H54 (cell line): ENCODE measurements around the gene TBC1D5.

Source experiments
- DNase-seq: peaks from one replicate; pipeline ENCODE4 v3.0.0; 2011; ENCODE audit warnings: low spot score, mixed read lengths; ENCODE audit not compliant: insufficient read length
- FAIRE-seq: peaks from 3 replicates; lab custom pipeline; 2011; peaks lifted over from hg19 to GRCh38; lab: Jason Lieb, UNC
- POLR2A ChIP-seq: IDR thresholded peaks from 2 replicates; pipeline ENCODE4 v1.6.1; 2011; ENCODE audit warnings: low read depth, mild to moderate bottlenecking, low read length

Gene TBC1D5

DNA sequence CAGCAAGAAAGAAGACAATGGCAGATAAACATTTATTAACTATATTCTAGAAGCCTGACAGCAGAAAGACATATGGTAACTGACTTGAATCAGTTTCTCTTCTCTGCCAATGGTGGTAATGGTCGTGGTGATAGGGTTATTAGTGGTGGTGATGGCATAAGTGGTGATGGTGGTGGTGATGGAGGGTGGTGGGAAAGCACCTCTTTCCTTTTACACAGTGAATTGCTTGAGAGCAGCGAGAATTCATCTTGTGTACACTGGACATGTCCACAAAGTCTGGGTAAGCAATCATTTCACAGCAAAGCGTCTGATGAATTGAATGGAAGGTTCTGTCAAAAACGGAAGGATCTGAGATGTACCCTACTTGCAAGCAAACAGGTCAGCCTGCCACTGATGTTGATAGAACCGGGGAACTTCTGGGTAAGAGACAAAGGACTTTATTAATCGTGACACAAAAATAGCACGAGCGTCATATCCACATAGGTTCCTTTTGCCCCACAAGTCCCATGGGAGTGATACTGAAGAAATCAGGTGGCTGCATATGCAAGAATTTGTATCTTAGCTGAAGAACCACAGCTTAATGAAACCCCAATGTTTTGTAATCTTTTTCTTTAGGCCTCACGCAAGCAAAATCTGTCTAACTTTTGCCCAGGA, 23.5 kb upstream of the TBC1D5 start:
- no peak for FAIRE-seq
- TF ChIP-seq POLR2A: no peak
- DNase-seq: no peak

DNA sequence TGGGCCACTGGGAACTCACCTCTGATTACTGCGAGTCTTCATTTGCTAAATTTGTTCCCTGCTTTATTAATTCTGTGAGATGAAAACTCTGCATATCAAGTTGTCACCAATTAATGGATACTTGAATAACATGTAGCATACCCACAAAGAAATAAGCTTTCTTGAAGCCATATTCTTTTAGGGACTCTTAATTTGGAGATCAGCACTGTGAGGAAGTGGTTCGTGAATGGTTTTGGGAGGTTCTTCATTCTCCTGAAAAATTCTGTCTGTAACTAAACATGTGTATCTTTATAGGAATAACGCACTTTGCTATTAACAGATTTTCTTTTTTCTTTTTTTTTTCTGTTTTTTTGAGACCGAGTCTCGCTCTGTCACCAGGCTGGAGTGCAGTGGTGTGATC, 19.1 kb upstream of the TBC1D5 start:
- no peak for TF ChIP-seq POLR2A
- no peak for DNase-seq
- no peak for FAIRE-seq

DNA sequence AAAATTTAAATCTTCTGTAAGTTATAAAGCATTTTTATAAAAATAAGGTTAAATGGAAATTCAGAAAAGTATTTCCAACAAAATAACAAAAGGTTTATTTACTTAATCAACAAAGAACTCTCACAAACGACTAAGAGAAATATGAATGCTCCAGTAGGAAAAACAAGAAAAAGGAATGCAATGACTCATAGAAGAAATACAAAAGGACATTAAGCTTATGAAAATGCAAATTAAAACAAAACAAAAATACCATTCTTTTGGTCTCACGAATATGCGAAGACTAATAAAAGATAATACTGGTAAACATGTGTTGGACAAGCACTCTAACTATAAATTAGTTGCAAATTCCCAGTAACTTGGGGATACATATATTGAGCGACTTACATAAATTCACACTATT, 17.5 kb upstream of the TBC1D5 start:
- TF ChIP-seq POLR2A: no peak
- DNase-seq (no peak), FAIRE-seq (no peak)

DNA sequence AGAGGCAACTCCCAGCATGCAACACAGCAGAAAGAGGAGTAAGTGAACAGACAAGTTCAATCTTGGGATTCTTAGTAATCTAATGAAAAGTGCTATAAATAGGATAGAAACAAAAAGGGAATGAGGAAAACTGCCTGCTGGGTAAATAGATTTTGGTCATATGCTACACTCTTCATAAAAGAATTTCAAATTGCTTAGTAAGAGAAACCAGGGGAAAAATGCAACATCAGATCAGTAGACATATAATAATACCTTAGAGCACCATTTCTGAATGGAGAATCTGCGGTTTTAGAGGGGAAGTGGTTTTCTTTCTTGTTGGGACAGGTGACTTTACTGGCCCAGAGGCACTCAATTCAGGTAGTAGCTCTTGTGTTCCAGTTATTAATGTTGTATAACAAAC, 13.4 kb upstream of the TBC1D5 start:
- no peak for TF ChIP-seq POLR2A
- FAIRE-seq (no peak), DNase-seq (no peak)

DNA sequence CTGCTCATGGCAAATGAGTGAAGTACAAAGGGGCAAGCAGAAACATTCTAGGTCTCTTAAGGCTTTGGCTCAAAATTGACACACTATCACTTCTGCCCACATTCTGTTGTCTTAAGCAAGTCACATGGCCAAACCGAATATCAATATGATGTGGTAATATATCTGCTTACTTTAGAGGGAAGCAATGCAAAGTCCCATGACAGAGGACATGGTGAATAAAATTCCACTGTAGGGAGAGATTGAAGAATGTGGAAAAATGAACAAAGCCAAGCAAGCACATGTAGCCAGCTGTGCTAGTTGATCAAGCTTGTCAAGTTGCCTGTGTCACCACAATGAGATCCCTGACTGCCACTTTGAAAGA, 11.2 kb upstream of the TBC1D5 start:
- FAIRE-seq (no peak), DNase-seq (no peak)
- TF ChIP-seq POLR2A: no peak

DNA sequence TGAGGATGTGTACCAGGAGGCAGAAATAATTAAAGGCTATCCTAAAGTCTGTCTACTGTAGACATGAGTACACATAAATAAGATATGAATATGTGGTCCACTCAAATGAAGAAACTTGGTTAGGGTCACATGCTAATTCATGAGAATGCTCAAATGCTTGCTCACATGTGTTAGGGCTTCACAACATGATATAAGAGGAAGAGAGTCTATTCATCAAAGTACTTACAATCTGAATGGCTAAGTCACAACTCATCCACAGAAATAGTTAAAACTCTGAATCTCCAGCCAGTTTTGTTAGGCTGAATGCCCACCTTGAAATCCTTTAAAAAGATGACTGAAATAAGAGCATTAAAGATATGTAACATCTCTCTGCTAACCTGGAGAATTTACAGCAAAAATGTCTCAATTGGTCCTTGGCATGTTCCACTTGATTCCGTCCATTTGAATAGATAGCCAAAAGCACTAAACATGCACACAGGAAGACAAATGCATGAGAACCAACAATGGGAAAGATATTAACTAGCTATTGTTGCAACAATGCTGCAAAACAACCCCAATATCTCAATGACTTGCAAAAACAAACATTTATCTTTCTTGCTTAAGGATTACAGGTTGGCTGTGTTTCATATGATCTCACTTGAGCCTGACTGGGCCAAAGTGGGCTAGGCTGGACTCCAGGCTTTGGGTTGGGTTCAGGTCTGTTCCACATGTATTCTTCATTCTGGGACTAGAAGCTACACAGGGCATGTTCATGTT, 10.6 kb upstream of the TBC1D5 start:
- no peak for FAIRE-seq
- no peak for TF ChIP-seq POLR2A
- no peak for DNase-seq

DNA sequence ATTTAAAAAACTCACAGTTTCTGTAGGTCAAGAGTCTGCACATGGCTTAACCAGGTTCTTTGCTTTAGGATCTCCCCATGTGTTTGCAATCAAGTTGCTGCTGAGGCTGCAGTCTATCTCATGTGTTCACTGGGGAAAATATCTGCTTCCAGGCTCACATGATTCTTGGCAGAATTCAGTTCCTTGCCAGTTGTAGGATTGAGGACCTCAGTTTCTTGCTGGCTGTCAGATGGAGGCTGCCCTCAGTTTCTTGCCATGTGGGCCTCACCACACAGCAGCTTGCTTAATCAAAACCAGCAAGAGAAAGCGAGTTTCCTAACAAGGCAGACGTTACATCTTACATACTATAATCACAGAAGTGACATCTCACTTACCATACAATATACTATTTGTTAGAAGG, 10.0 kb upstream of the TBC1D5 start:
- DNase-seq (no peak), FAIRE-seq (no peak)
- no peak for TF ChIP-seq POLR2A

DNA sequence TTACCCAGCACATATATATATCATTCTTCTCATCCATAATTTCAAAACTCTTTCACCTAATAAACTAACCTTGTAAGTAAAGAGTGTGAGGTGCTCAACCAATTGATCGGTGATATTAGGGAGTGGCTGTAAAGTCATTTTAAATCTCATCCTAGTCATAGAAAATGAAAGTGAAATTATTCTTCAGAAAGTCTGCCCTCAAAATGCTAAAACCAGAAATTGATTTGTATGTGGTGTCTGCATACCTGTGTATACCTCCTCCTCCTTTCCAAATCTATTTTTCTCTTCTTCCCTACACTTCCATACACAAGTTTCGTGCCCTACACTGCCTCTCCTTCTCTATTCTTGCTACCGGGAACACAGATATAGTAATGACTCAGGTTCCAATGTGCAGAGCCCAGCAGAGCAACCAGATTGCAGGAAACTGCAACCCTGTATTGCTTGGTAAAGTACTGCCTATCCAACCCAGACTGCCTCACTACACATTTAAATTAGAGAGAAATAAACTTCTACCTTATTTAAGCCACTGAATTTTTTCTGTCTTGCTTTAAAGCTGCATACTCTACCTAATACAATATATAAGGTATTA, 7.4 kb upstream of the TBC1D5 start:
- DNase-seq (no peak), FAIRE-seq (no peak)
- no peak for TF ChIP-seq POLR2A

DNA sequence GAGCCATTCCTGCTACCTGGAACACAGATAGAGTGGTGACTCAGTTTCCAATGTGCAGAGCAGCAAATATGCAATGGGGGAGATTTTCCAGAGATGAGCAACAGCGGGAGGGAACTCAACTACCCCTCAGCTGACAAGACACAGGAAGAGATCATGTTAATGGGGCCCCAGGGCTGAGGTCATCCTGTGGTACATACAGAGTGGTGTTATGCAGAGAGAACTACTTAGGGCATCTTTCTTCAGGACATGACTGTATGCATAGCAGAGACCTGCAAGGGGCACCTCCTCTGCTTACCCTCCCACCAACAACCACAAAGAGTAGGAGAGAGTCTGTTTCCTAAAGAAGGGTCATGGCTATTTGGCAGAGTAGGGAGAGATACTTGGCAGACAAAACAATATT, 6.8 kb upstream of the TBC1D5 start:
- FAIRE-seq (peak; percentile 15), DNase-seq (no peak)
- no peak for TF ChIP-seq POLR2A

DNA sequence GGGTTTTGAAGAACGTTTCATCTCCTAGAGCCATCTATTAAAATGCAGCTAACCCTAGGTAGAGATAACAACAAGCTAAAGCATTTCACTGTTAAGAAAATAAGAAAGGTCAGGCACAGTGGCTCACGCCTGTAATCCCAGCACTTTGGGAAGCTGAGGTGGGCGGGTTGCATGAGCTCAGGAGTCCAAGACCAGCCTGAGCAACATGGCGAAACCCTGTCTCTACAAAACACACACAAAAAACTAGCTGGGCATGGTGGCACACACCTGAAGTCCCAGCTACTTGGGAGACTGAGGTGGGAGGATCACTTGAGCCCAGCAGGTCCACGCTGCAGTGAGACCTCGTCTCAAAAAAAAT, 5.4 kb upstream of the TBC1D5 start:
- no peak for FAIRE-seq
- no peak for TF ChIP-seq POLR2A
- DNase-seq: no peak

DNA sequence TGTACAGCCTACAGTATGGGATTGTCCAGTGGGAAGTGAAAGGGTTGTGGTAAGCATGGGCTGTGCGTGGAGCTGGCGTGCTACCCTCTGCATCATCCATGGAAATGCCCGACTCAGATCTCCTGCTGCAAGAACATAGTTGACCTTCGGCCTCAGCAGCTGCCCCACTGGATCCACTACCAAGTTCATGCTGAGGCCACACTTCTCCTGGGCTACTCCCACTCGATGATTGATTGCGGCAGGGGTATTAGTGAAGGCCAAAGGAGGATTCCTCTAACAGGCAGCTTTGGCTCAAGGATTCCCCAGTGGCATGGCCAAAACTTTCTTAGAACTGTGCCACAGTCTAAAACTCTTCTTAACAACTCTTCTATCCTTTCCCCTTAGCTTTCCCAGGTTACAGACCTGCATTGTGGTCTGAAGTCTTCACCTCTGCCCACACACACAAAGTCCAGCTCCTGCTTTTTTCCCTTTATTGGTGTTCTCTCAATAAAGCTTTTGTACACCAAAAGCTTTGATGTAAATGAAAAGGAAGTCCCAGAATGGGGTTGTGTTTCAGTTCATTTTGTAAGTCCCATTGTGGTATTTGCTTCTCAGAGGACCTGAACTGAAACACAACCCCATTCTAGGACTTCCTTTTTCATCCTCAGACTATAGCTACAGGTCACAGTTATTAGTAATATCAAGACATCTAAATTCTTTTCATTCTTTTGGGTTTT, 4.9 kb upstream of the TBC1D5 start:
- no peak for TF ChIP-seq POLR2A
- no peak for DNase-seq
- no peak for FAIRE-seq

DNA sequence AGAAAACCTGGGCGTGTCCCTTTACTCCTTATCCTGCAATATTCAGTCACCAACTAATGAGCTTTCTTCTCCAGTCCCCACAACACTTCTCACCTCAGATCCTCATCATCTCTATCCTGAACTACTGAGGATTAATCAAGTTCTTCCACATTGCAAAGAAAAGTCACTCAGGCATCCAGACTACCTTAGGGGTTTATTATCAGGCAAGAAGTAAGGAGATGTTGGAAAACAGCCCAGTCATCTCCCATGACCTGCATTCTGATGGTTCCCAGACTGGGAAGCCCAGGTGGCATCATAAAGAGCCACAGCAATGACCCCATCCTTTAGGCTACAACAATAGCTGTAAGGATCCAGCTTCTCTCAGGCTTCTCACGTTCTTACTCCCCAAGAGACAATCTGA, 3.5 kb upstream of the TBC1D5 start:
- DNase-seq (no peak), FAIRE-seq (no peak)
- TF ChIP-seq POLR2A: no peak

DNA sequence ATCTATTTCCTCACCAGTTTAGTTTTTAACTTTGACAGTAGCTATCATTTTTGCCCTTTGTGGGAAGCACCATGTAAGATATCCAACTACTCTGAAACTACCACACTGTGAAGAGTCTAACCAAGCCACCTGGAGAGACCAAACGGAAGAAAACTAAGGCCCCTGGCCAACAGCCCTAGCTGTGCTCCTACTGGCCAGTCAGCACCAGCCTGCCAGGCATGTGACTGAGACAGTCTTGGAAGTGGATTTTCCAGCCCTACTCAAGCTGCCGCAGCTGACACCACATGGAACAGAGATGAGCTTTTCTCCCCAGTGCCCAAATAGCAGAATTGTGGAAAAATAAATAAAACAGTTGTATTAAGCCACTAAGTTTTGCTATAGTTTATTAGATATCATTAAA, 2.9 kb upstream of the TBC1D5 start:
- FAIRE-seq: no peak
- no peak for DNase-seq
- no peak for TF ChIP-seq POLR2A

DNA sequence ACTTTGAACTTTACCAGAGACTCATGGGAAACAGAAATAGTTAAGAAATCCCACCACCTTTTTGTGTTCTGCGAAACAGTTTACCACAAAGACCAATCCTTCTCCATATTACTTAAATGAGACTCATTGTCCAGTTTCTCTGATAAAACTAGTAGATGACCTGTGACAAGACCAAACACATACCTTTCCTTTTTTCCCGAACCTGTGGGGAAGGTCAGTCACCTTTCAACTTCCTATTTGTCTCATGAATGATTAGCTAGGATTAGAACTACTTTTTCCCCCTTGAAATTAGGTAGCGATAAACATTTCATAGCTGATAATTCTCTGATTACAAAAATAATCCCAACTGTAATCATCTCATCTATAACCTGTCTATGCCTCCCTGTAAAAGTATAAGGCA, 2.3 kb upstream of the TBC1D5 start:
- no peak for TF ChIP-seq POLR2A
- DNase-seq (no peak), FAIRE-seq (no peak)

DNA sequence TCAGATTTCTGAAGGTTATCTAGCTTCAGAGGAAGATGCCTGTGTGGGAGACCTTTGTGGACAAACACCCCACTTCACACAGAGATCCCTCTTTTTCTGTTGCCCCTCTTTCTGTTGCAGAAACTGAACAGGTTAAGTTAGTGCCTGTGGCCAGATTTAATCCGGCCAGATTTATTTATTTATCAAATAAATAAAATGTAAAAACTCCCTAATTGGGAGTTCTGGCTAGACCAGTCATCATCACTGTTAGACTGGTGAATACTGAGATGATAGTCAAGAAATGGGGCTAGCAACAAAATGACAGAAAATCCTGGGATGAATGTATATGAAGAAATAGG, 1.2 kb upstream of the TBC1D5 start:
- FAIRE-seq (no peak), DNase-seq (no peak)

More for the DNA sequence above, 1.2 kb upstream of the TBC1D5 start:
- no peak for TF ChIP-seq POLR2A
